Hepatocyte (in vitro differentiated cells): ENCODE results near the gene NTRK3. TPM values are rescaled to one million over a fixed set of nuclear protein-coding genes. Genes with fewer than 3 reads are reported as not detected.
A peak's percentile ranks its signal among the peaks of the same experiment; 100 is the strongest.

Source experiments
- DNase-seq: peaks from one replicate; pipeline ENCODE4 v3.0.0-alpha.2; 2016; ENCODE audit warnings: low spot score
- H2AFZ ChIP-seq: fragments of 200-600 bp; sonication (generic); 2 replicates; pipeline ENCODE4 v1.6.0; 2016; ENCODE audit warnings: antibody characterized with exemption, mild to moderate bottlenecking
- H3K27ac ChIP-seq: fragments of 200-600 bp; sonication (generic); 2 replicates; pipeline ENCODE4 v1.5.1; 2016; ENCODE audit warnings: mild to moderate bottlenecking
- H3K27me3 ChIP-seq: fragments of 200-600 bp; sonication (generic); 2 replicates; pipeline ENCODE4 v1.6.1; 2016
- H3K36me3 ChIP-seq: fragments of 200-600 bp; sonication (generic); replicated peaks from 2 replicates; pipeline ENCODE4 v1.5.1; 2016; ENCODE audit warnings: low read depth; ENCODE audit not compliant: insufficient read depth
- H3K4me1 ChIP-seq: fragments of 200-600 bp; sonication (generic); 2 replicates; pipeline ENCODE4 v1.5.1; 2016; ENCODE audit warnings: mild to moderate bottlenecking, moderate library complexity; ENCODE audit not compliant: insufficient read depth
- H3K4me2 ChIP-seq: fragments of 200-600 bp; sonication (generic); 2 replicates; pipeline ENCODE4 v1.6.0; 2016
- H3K4me3 ChIP-seq: fragments of 200-600 bp; sonication (generic); 2 replicates; pipeline ENCODE4 v1.5.1; 2016; ENCODE audit warnings: mild to moderate bottlenecking
- H3K79me2 ChIP-seq: fragments of 200-600 bp; sonication (generic); 2 replicates; pipeline ENCODE4 v1.6.0; 2017; ENCODE audit warnings: mild to moderate bottlenecking
- H3K9me2 ChIP-seq: fragments of 200-600 bp; sonication (generic); replicated peaks from 2 replicates; pipeline ENCODE4 v1.6.0; 2017; ENCODE audit warnings: mild to moderate bottlenecking; ENCODE audit not compliant: insufficient read depth
- H3K9me3 ChIP-seq: fragments of 200-600 bp; sonication (generic); 2 replicates; pipeline ENCODE4 v1.5.1; 2016; ENCODE audit warnings: low read depth, mild to moderate bottlenecking
- H4K20me1 ChIP-seq: fragments of 200-600 bp; sonication (generic); 2 replicates; pipeline ENCODE4 v1.6.0; 2016; ENCODE audit warnings: mild to moderate bottlenecking; ENCODE audit not compliant: insufficient read depth, poor library complexity, severe bottlenecking
- CTCF ChIP-seq: fragments of 200-600 bp; sonication (generic); IDR thresholded peaks from 2 replicates; pipeline ENCODE4 v1.5.1; 2016; ENCODE audit warnings: antibody characterized with exemption, mild to moderate bottlenecking; ENCODE audit not compliant: poor library complexity
- EZH2 ChIP-seq: fragments of 200-600 bp; sonication (generic); IDR thresholded peaks from 2 replicates; pipeline ENCODE4 v1.6.1; 2016; ENCODE audit warnings: antibody characterized with exemption, mild to moderate bottlenecking, borderline replicate concordance
- EZH2phosphoT487 ChIP-seq: fragments of 200-600 bp; sonication (generic); IDR thresholded peaks from one replicate; pipeline ENCODE4 v1.6.1; 2018; ENCODE audit warnings: antibody characterized with exemption, mild to moderate bottlenecking, low read depth, moderate library complexity; ENCODE audit not compliant: unreplicated experiment, severe bottlenecking
- WGBS: methylation state at CpG from one replicate; pipeline ENCODE4 v1.1.6; 2016; ENCODE audit warnings: low lambda C conversion rate; ENCODE audit errors: missing lambda C conversion rate; 5-methylcytosine and 5-hydroxymethylcytosine counted together
- polyA plus RNA-seq: library from polyadenylated mRNA; unstranded; fragments of >200 nt; fragmentation: Nextera tagmentation; extraction: Ambion mirVana; gene quantifications from 2 replicates; pipeline ENCODE4 v1.2.1, GENCODE V29; 2016
- total RNA-seq: library from RNA; depleted of rRNA; stranded (reverse); fragments of >200 nt; gene quantifications from 2 replicates; pipeline ENCODE4 v1.2.3, GENCODE V29; 2014

Gene NTRK3
- total and polyA plus RNA-seq, 2 experiments from 2014 or later, result 4.9 to 5.6 TPM

DNA sequence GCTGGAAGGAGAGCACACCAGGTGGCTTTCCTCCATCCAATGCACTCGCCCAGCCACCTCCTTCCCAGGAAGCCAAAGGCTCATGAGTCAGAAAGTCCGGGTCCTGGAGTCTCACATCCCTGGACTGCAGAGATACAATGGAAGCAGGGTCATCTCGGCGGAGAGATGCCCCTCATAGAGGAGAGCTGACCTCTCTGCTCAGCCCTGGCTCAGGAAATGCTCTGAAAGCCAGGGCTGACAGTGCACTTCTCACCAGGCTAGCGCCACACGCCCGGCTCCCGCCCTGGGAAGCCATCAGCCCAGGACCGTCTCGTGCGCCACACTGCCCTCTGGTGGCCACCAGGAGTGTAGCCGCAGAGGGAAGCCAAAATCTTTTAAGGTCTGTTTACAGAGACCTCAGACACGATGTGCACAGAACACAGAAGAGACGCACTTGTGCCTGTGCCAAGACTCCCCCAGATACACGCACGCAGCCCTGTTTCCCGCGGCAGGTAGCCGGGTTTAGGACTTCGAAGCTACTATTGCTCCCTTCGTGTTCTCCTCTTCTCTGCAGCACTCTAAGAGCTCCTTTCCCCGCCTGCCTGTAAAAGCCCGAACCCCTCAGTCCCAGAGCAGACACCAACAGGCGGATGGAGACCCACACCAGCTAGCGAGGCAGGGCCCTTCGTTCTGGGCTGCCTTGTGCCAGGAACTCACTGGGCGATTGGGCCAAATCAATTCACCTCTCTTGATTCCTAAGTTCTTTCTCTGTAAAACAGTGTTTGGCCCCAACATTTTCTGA, 9.7 kb downstream of the NTRK3 start:
- H3K79me2 ChIP-seq, result no peaks in the 10 kb centered on the region
- peak overlapping the region; percentile 60 for H3K4me2 ChIP-seq
- H3K36me3 ChIP-seq, result no peaks in the 10 kb centered on the region
- no peak overlapping the region for H3K27ac ChIP-seq
- H3K4me3 ChIP-seq, result no peak overlapping the region
- H3K9me2 ChIP-seq, result no peaks in the 10 kb centered on the region
- no peaks in the 10 kb centered on the region for H3K9me3 ChIP-seq
- peaks cover 8% of the 10 kb centered on the region for H3K27me3 ChIP-seq
- H3K4me1 ChIP-seq, result no peaks in the 10 kb centered on the region
- peak; percentile 99 for TF ChIP-seq CTCF
- TF ChIP-seq EZH2phosphoT487, result no peak
- no peak overlapping the region for H2AFZ ChIP-seq
- no peaks in the 10 kb centered on the region for H4K20me1 ChIP-seq
- DNase-seq, result peak; percentile 88
- WGBS, result 15% methylated on average over 27 of the region's 27 CpGs

- no peaks in the 10 kb centered on the region for H3K9me2 ChIP-seq
- no peak overlapping the region for H3K4me2 ChIP-seq
- TF ChIP-seq EZH2phosphoT487 (no peak), CTCF (no peak), EZH2 (no peak)
- peaks cover 8% of the 10 kb centered on the region for H3K27me3 ChIP-seq
- no peak overlapping the region for H3K27ac ChIP-seq
- no peaks in the 10 kb centered on the region for H3K4me1 ChIP-seq
- WGBS, result 87% methylated on average over 7 of the region's 7 CpGs
- no peak for DNase-seq
- H3K79me2 ChIP-seq, result no peaks in the 10 kb centered on the region
- no peak overlapping the region for H2AFZ ChIP-seq
- H3K4me3 ChIP-seq, result no peak overlapping the region
- H4K20me1 ChIP-seq, result no peaks in the 10 kb centered on the region
- H3K36me3 ChIP-seq, result no peaks in the 10 kb centered on the region
- no peaks in the 10 kb centered on the region for H3K9me3 ChIP-seq
Measured at GRCh38 chr15:88246081-88246480, 10.5 kb downstream of the NTRK3 start.

- no peaks in the 10 kb centered on the region for H3K9me2 ChIP-seq
- WGBS, result 49% methylated on average over 2 of the region's 2 CpGs
- H3K36me3 ChIP-seq, result no peaks in the 10 kb centered on the region
- no peaks in the 10 kb centered on the region for H3K9me3 ChIP-seq
- no peak overlapping the region for H2AFZ ChIP-seq
- peaks cover 8% of the 10 kb centered on the region for H3K27me3 ChIP-seq
- H3K4me3 ChIP-seq, result no peak overlapping the region
- H3K4me1 ChIP-seq, result no peaks in the 10 kb centered on the region
- H3K4me2 ChIP-seq, result no peak overlapping the region
- no peaks in the 10 kb centered on the region for H3K79me2 ChIP-seq
- TF ChIP-seq EZH2, result no peak
- TF ChIP-seq CTCF, result peak; percentile 61
- no peak for TF ChIP-seq EZH2phosphoT487
- no peaks in the 10 kb centered on the region for H4K20me1 ChIP-seq
- DNase-seq, result peak; percentile 40
- H3K27ac ChIP-seq, result no peak overlapping the region
Measured at GRCh38 chr15:88243895-88244787, 12.4 kb downstream of the NTRK3 start.
